ENCODE results near the gene S100A13. TPM values are rescaled to one million over a fixed set of nuclear protein-coding genes. Genes with fewer than 3 reads are reported as not detected.

S100A13 gene
- total RNA-seq = 202 and 218 TPM in 2 replicates

DNA sequence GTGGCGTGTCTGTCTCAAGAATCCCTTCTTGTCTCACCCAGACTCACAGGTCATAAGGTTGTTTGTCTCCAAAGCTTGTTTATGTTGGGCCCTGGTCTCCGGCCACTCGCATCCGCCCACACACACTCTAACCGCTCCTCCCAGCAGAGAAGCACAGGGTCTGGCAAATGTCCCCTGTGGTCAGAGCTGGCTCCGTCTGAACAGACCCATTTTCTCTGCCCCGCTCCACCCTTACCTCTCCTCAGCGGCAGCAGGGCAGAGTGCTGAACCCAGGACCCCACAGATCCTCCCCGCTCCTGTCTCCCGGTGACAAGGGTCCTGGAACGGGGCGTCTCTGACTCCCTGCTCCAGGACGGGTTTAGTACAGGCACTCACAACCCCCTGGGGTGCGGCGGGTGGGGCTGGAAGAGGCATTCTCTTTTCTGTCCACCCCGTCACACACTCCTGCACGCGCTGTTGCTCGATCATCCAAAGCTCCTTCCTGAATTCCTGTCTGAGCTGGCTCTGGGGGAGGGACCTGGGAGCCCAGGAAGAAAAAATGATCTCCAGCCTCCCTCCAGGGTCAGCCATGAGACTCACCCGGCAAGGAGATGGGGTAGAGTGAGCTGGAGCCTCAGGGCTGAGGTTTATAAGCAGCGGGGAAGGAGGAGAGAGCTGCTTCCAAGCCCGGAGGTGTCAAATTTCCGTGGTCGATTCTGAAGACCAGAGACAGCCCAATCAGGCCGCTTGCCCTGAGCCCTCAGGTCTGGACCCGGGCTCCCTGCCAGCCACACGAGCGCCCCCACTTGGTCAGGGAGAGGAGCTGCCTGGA is at the start of gene S100A13:
S100A13 (minus strand) TSS at position 602 of the 811 bp plus-strand sequence. CDS start 1,033 bp downstream, outside the sequence.

DNA sequence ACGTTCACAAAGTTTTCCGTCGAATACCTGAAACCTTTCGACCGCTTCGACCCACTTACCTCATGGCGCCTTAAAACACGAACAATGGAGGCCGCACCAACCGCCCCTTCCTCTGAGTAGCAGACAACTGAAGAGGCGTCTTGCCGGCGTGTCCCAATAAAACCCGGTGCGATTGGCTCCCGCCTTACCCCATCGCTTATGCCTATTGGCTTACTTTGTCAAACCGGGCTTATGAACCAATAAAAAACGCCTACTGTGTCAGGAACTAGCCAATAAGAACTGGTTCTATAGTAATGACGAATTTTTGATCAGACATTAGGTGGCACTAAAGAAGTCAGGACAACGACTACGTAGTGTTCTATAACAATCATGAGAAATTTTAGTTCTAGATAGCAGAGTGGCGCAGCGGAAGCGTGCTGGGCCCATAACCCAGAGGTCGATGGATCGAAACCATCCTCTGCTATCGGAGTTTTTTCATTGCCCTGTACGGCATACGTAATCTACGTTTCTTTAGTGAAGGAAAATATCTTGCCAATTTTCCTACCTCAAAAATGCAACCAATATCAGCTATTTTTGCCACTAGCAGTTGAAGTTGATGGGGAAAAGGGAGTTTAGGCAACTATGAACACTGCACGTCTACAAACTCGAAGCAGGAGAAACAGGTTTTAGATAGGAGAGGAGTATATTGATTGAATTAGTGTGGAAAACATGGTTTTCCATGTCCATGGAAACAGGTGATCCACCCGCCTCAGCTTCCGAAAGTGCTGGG is 43.7 kb upstream of the S100A13 start, which contains the start of gene ILF2:
ILF2 (minus strand) TSS at position 135 of the 769 bp plus-strand sequence; CDS start at position 64, 71 bp downstream.

DNA sequence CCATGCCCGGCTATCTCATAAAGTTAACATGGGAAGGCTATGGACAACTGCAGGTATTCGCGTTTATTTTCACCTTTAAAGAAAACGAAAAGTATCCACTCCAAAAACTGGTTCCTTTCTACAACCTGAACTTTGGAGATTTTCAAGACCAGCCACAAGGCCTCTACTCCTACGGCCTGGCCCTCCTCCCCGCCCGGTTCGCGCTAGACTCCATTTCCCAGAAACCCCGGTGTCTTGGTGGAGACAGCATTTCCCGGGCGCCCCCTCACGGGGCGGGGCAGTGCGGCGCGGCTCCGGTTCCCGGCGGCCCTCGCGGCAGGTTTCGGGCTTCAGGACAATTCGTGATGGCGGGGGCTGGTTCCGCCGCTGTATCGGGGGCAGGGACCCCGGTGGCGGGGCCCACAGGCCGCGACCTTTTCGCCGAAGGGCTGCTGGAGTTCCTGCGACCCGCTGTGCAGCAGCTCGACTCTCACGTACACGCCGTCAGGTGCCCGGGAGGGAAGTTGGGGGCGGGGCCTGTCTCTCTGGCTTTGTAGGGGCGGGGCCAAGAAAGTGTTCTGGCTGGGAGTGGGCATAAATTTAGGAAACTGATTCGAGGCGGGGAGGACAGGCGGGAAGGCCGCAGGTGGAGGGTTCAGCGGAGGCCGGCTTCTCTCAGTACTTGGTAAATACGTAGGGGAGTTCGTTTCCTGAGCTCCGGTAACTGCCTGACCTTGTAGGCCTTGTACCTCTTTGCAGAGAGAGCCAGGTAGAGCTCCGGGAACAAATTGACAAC is 31.3 kb upstream of the S100A13 start, which contains the start of gene SNAPIN:
SNAPIN (plus strand) TSS at position 304 of the 775 bp plus-strand sequence; CDS start at position 345, 41 bp downstream.

DNA sequence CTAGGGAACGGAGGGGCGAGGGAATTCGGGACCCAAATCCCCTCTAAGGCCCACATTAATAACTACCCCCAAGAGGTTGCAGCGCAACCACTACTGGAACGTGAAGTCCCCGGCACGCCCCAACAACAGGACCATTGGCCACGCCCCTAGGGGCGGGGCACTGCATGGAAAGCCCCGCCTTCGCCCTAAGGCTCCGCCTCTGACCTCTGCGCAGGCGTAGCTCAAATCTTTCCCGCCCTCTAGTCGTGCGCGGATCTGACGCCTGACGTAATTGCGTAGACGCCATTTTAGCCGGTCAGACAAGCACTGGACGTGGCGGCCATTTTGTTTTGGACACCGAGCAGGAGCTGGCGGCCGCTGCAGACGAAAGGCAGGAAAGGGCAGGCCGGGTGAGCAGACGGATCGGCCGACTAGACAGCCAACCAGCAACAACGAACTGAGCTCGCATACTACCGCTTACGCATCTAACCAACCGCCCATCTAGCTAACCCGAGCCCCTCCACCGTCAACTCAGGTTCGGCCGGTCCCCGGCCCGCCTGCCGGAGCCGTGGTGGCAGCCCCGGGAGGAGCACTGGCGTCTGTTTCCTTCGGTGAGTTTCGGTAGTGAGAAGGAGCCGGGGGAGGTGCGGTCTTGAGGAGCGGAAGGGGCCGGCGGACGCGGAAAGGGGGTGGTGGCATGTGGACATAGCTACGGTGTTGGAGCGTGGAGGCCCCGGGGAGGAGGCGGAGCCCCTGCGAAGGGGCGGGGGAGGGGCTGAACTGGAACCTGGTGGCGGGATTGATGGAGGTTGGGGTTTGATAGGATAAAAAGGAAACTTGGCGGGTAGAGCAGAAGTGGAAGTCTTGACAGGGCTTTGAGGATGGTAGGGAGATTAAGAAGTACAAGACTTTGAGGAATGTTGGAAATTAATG is 6.7 kb upstream of the S100A13 start, which contains the start of gene CHTOP:
CHTOP (plus strand) TSS at position 313 of the 912 bp plus-strand sequence. CDS start 2,523 bp downstream, outside the sequence.

DNA sequence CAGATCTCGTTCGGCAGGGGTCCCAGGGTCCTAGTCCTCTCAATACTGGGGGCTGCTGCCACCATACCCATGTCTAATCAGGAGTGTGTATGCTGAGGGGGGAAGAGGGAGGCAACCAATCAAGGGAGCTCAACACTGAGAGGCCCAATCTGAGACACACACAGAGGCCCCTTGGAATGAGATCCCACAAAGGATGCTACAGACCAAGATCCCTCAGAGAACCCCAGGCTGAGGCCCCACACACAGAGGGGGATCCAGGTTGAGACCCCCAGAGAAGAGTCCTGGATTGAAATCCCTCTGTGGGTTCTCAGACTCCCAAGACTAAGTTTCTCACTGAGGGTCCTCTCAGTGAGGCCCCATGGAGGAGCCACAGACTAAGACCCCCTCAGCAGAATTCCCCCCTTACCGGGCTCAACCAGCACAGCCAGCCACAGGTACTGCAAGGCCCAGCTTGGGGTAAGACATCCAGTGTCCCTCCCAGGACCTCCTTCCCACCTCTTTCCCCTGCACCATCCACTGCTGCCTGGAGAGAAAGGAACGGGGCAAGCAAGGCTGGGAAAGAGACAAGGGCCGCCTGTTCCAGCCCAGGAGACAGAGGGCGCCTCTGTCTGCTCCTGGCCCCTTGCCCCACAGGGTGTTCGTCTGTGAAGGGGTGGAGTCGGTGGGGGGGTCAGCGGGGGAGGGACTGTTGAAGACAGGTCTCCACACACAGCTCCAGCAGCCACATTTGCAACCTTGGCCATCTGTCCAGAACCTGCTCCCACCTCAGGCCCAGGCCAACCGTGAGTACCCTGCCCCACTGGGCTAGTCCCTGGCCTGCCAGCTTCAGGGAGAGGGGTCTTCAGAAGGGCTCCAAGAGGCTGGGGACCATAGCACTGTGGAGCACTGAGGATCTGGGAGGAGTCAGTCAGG is 666 bp upstream of the S100A13 start, which contains the start of gene S100A1:
S100A1 (plus strand) TSS at position 720 of the 912 bp plus-strand sequence. CDS start 2,088 bp downstream, outside the sequence.

DNA sequence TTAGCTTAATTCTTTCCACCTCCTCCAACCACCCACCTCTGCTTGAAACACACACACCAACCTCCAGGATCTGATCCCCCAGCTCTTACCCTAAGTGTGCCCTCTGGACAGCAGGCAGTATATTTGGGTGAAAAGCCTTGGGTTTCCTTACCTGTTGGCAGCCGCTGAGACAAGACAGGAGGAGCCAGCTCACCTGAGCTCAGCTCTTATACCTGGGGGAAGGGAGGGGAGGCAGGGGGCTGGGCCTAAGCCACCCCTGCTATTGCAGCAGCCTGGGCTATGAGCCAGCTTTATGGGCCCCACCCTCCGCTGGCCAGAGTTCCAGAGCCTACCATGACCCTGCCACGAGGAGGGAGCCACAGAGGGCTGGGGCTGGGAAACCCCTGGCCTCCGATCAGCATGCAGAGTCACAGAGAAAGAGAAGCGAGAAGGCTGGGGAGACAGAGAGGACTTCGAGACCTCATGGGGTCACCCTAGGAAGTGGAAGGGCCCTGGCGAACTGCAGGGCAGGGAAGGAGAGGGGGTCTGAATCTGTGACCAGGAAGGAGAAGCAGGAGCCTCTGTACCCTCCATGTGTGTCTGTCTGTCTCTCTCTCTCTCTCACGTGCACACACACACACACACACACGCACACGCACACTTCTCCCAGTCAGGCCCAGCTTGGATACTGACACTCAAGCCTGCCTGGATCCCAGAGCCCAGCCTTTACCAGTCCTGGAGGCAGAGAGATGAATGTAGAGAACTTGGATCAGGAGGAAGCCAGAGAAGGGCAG is 11.0 kb downstream of the S100A13 start, which contains the start of gene S100A14:
S100A14 (minus strand) TSS at position 182 of the 773 bp plus-strand sequence. CDS start 467 bp downstream, outside the sequence.

DNA sequence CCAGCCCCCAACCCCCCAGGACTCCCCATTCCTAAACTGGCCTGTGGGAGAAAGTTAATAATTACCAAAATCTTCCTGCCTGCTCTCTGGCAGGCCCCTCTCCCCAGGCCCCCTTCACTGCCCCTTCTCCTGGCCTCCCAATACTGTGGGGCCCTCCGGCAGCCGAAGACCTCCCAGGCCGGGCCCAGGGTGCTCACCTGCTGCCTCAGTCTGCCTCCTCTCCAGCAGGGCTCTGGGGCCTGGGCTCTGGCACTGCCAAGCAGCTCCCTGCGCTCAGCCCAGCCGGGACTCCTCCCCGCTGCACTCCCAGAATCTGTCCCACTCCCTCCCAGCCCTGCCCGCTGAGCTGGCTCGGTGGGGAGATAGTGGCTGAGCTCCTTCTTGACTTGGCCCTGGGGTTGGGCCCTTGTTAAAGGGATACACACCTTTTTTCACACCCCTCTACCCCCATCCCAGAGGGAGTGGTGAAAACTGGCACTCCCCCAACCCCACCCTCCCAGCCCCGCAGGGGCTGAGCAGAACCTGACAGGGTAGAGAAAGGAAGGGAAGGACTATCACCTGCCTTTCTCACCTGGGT is 14.5 kb downstream of the S100A13 start, which contains the start of gene S100A16:
S100A16 (minus strand) TSS at position 383 of the 577 bp plus-strand sequence. CDS start 4,986 bp downstream, outside the sequence.

Other genes with a start within 250 kb of the S100A13 start
- gene S100A8, start 236.4 kb downstream of the S100A13 start, total RNA-seq = not detected in 2 replicates
- gene S100A7A, start 211.0 kb downstream of the S100A13 start, total RNA-seq = not detected in 2 replicates
- not detected in 2 replicates for gene S100A7, start 166.9 kb downstream of the S100A13 start, total RNA-seq
- 1,170 and 1,265 TPM in 2 replicates for gene S100A6, start 91.5 kb downstream of the S100A13 start, total RNA-seq
- gene S100A5, start 86.6 kb downstream of the S100A13 start, total RNA-seq = not detected in 2 replicates
- 662 and 686 TPM in 2 replicates for gene S100A4, start 81.7 kb downstream of the S100A13 start, total RNA-seq
- 3.3 and 11.2 TPM in 2 replicates for gene S100A3, start 78.2 kb downstream of the S100A13 start, total RNA-seq
- gene S100A2, start 61.7 kb downstream of the S100A13 start, total RNA-seq = 0.24 and 1.9 TPM in 2 replicates
- gene S100A16, start 14.4 kb downstream of the S100A13 start, total RNA-seq = 134 and 164 TPM in 2 replicates
- gene S100A14, start 11.2 kb downstream of the S100A13 start, total RNA-seq = not detected in 2 replicates
- 0.29 TPM in 1 of 2 replicates, not detected in the other for gene S100A1, start 929 bp upstream of the S100A13 start, total RNA-seq
- gene CHTOP, start 6.6 kb upstream of the S100A13 start, total RNA-seq = 24.5 and 27.5 TPM in 2 replicates
- 42.1 and 48.0 TPM in 2 replicates for gene SNAPIN, start 31.2 kb upstream of the S100A13 start, total RNA-seq
- 85.3 and 95.6 TPM in 2 replicates for gene ILF2, start 43.5 kb upstream of the S100A13 start, total RNA-seq
- gene NPR1, start 51.2 kb upstream of the S100A13 start, total RNA-seq = 17.4 and 19.6 TPM in 2 replicates
- 28.0 and 28.3 TPM in 2 replicates for gene INTS3, start 100.5 kb upstream of the S100A13 start, total RNA-seq
- gene SLC27A3, start 147.9 kb upstream of the S100A13 start, total RNA-seq = 46.1 and 48.2 TPM in 2 replicates

Data from cardiac ventricle fibroblast (primary cell).